ENCODE results near the gene TMEM269.

DNA sequence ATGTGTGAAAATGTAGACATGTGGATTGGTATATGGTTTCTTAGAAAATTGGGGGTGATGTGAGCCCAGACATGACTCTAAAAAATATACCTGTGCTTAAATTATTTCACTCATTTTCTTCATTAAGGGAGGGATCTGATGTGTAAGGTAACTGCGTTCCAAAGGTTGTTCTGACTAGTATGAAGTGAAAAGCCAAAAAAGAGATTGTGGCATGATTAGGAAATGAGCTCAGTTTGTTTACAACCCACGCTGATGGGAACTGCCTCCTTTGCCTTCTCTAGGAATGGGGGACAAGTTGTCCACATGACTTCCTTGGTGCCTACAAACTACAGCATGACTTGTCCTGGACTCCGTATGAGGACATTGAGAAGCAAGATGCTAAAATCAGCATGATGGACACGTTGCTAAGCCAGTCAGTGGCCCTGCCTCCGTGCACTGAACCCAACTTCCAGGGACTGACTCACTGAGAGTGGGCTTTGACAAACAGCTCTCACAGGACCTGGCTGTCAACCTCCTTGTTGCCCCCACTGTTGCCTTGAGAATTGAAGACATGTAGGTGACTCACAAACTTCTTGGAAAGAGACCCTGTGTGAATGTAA is 9.8 kb upstream of the TMEM269 start:
- TF ChIP-seq, protein P1, sequence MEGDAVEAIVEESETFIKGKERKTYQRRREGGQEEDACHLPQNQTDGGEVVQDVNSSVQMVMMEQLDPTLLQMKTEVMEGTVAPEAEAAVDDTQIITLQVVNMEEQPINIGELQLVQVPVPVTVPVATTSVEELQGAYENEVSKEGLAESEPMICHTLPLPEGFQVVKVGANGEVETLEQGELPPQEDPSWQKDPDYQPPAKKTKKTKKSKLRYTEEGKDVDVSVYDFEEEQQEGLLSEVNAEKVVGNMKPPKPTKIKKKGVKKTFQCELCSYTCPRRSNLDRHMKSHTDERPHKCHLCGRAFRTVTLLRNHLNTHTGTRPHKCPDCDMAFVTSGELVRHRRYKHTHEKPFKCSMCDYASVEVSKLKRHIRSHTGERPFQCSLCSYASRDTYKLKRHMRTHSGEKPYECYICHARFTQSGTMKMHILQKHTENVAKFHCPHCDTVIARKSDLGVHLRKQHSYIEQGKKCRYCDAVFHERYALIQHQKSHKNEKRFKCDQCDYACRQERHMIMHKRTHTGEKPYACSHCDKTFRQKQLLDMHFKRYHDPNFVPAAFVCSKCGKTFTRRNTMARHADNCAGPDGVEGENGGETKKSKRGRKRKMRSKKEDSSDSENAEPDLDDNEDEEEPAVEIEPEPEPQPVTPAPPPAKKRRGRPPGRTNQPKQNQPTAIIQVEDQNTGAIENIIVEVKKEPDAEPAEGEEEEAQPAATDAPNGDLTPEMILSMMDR (optimal IDR thresholded peaks at IDR 0.05 in 1 of 3, IDR thresholded peaks at IDR 0.05 in 1 of 3, conservative IDR thresholded peaks at IDR 0.05 in 1 of 3; ENCODE audit: extremely low read depth in 1 of 3, insufficient read depth in 2 of 3, low read length in 3 of 3) = no peak
- TF ChIP-seq EZH2 (IDR thresholded peaks at IDR 0.05; ENCODE audit: low read length) = no peak
